IMR-90 (cell line): ENCODE results near the gene MOV10L1. TPM values are rescaled to one million over a fixed set of nuclear protein-coding genes. Genes with fewer than 3 reads are reported as not detected.

Experiments
- ATAC-seq: fragments of 200-7000 bp; cut with Tn5 transposase; 2 replicates; pipeline ENCODE4 v1.9.1; 2020; ENCODE audit warnings: low read depth, mild to moderate bottlenecking, moderate library complexity
- BruUV-seq: library from RNA; stranded (reverse); fragments of 400-500 nt; replicated peaks from 2 replicates; lab custom pipeline; 2021; lab: Mats Ljungman, UMichigan
- CTCF ChIA-PET: fragments of 300-600 bp; formaldehyde crosslinking; extraction: SDS; loops from one replicate; lab custom pipeline; 2021; ENCODE audit warnings: antibody characterized with exemption; lab: Yijun Ruan, JAX
- POLR2A ChIA-PET: fragments of 300-600 bp; sonication (Branson Sonifier 250); formaldehyde crosslinking; loops from one replicate; lab custom pipeline; 2022; ENCODE audit warnings: antibody characterized with exemption; ENCODE audit not compliant: unreplicated experiment; lab: Charles Lee
- DNase-seq: peaks from one replicate; pipeline ENCODE4 v3.0.0; 2013
- H2AFZ ChIP-seq: replicated peaks from 2 replicates; pipeline ENCODE3; 2013; ENCODE audit warnings: low read length, mild to moderate bottlenecking; ENCODE audit not compliant: poor library complexity
- H2AK5ac ChIP-seq: 2 replicates; pipeline ENCODE4 v1.6.1; 2013; ENCODE audit warnings: low read depth, low read length, inconsistent platforms
- H2AK9ac ChIP-seq: replicated peaks from 2 replicates; pipeline ENCODE3; 2013; ENCODE audit warnings: mild to moderate bottlenecking, low read depth, low read length, moderate library complexity; ENCODE audit not compliant: poor library complexity
- H2BK120ac ChIP-seq: 2 replicates; pipeline ENCODE4 v1.6.1; 2013; ENCODE audit warnings: low read depth, low read length, inconsistent platforms
- H2BK15ac ChIP-seq: 3 replicates; pipeline ENCODE4 v1.6.1; 2013; ENCODE audit warnings: low read depth, low read length, inconsistent platforms
- H2BK20ac ChIP-seq: 2 replicates; pipeline ENCODE4 v1.6.1; 2013; ENCODE audit warnings: low read depth, mild to moderate bottlenecking, inconsistent platforms, low read length, moderate library complexity
- H2BK5ac ChIP-seq: 2 replicates; pipeline ENCODE4 v1.6.1; 2013; ENCODE audit warnings: mild to moderate bottlenecking, low read depth, low read length, inconsistent platforms; ENCODE audit not compliant: poor library complexity, severe bottlenecking
- H3K14ac ChIP-seq: replicated peaks from 2 replicates; pipeline ENCODE4 v1.6.1; 2013; ENCODE audit warnings: low read depth, low read length, inconsistent platforms
- H3K18ac ChIP-seq: 2 replicates; pipeline ENCODE4 v1.6.1; 2013; ENCODE audit warnings: low read depth, low read length, control low read depth
- H3K23ac ChIP-seq: 2 replicates; pipeline ENCODE4 v1.6.1; 2013; ENCODE audit warnings: low read depth, low read length, inconsistent platforms
- H3K27ac ChIP-seq: 2 replicates; pipeline ENCODE4 v1.5.1; 2013; ENCODE audit warnings: mild to moderate bottlenecking, control low read depth, low read length; ENCODE audit not compliant: insufficient read depth
- H3K27me3 ChIP-seq: 2 replicates; pipeline ENCODE4 v1.6.1; 2013; ENCODE audit warnings: low read length; ENCODE audit not compliant: control insufficient read depth, insufficient read depth
- H3K36me3 ChIP-seq: 2 replicates; pipeline ENCODE4 v1.6.1; 2013; ENCODE audit warnings: low read length, mixed read lengths; ENCODE audit not compliant: control insufficient read depth, insufficient read depth
- H3K4ac ChIP-seq: 2 replicates; pipeline ENCODE4 v1.6.1; 2013; ENCODE audit warnings: low read depth, low read length, inconsistent platforms
- H3K4me1 ChIP-seq: 2 replicates; pipeline ENCODE4 v1.6.1; 2013; ENCODE audit warnings: low read length, mixed read lengths; ENCODE audit not compliant: control insufficient read depth, insufficient read depth
- H3K4me2 ChIP-seq: 2 replicates; pipeline ENCODE4 v1.6.1; 2013; ENCODE audit warnings: low read depth, mild to moderate bottlenecking, control low read depth, low read length, moderate library complexity
- H3K4me3 ChIP-seq: 2 replicates; pipeline ENCODE4 v1.5.1; 2013; ENCODE audit warnings: low read depth, mild to moderate bottlenecking, control low read depth, low read length, moderate library complexity; ENCODE audit not compliant: insufficient read depth
- H3K56ac ChIP-seq: 2 replicates; pipeline ENCODE4 v1.6.1; 2013; ENCODE audit warnings: low read length, inconsistent platforms; ENCODE audit not compliant: insufficient read depth; ENCODE audit errors: extremely low read depth
- H3K79me1 ChIP-seq, 2 experiments: 2 replicates each; pipeline ENCODE4 v1.6.1; 2013; ENCODE audit warnings: low read length in 2 of 2, inconsistent platforms in 1 of 2, low read depth in 1 of 2
- H3K9ac ChIP-seq: 2 replicates; pipeline ENCODE4 v1.6.1; 2013; ENCODE audit warnings: low read depth, low read length, control low read depth
- H3K9me1 ChIP-seq: 2 replicates; pipeline ENCODE4 v1.6.1; 2013; ENCODE audit warnings: low read length, inconsistent platforms; ENCODE audit not compliant: insufficient read depth
- H3K9me3 ChIP-seq: 2 replicates; pipeline ENCODE4 v1.6.1; 2013; ENCODE audit warnings: low read length; ENCODE audit not compliant: control insufficient read depth, insufficient read depth
- H4K20me1 ChIP-seq: 2 replicates; pipeline ENCODE4 v1.6.1; 2013; ENCODE audit warnings: low read length, inconsistent platforms; ENCODE audit not compliant: insufficient read depth
- H4K5ac ChIP-seq: 2 replicates; pipeline ENCODE4 v1.6.1; 2013; ENCODE audit warnings: mild to moderate bottlenecking, low read depth, low read length, control low read depth
- H4K8ac ChIP-seq, 2 experiments: 2 replicates each; pipeline ENCODE4 v1.6.1; 2013; ENCODE audit warnings: low read depth in 2 of 2, low read length in 2 of 2, control low read depth in 1 of 2, inconsistent platforms in 1 of 2
- H4K91ac ChIP-seq: 2 replicates; pipeline ENCODE4 v1.6.1; 2013; ENCODE audit warnings: low read depth, low read length, inconsistent platforms; ENCODE audit not compliant: insufficient read depth
- CHD1 ChIP-seq: IDR thresholded peaks from 2 replicates; pipeline ENCODE4 v1.6.1; 2012; ENCODE audit warnings: low read depth, low read length, improper control_type of control experiment
- USF2 ChIP-seq: fragments of 150-350 bp; IDR thresholded peaks from 2 replicates; pipeline ENCODE4 v1.6.1; 2017; ENCODE audit warnings: mild to moderate bottlenecking, antibody characterized with exemption, low read length, low read depth
- WGBS, 2 experiments: methylation state at CpG; one replicate each; pipeline versions ENCODE4 v1.1.5 to v1.1.7; 2013; ENCODE audit warnings: missing lambda C conversion rate in 2 of 2; ENCODE audit not compliant: insufficient read length in 1 of 2; ENCODE audit errors: extremely low coverage in 2 of 2; 5-methylcytosine and 5-hydroxymethylcytosine counted together
- dilution Hi-C: fragments of 300-500 bp; cut with HindIII; formaldehyde crosslinking; loops from one replicate; pipeline ENCODE4 v1.14.3; 2018; ENCODE audit warnings: low sequenced_read_pairs; ENCODE audit not compliant: unreplicated experiment
- in situ Hi-C: fragments of 300-500 bp; cut with MboI; formaldehyde crosslinking; loops from 3 replicates; pipeline ENCODE4 v1.14.3; 2019; ENCODE audit warnings: low sequenced_read_pairs, inconsistent platforms, mixed read lengths
- intact Hi-C: fragments of 100-400 bp; cut with micrococcal nuclease; formaldehyde crosslinking; loops from 2 replicates; pipeline ENCODE4 v1.10.0; 2022
- polyA plus RNA-seq, 3 experiments: library from polyadenylated mRNA; depleted of rRNA; stranded (reverse); fragments of >200 nt; gene quantifications; 2 replicates each; pipeline ENCODE4 v1.2.3, GENCODE V29; 2012; ENCODE audit warnings: low replicate concordance in 1 of 3
- total RNA-seq: library from RNA; depleted of rRNA; stranded (reverse); fragments of >200 nt; gene quantifications from 2 replicates; pipeline ENCODE4 v1.2.3, GENCODE V29; 2012

The MOV10L1 gene
- total and polyA plus RNA-seq, 2 of the 4 experiments (the other 2 are of a cell fraction), result 0.72 to 1.4 TPM

DNA sequence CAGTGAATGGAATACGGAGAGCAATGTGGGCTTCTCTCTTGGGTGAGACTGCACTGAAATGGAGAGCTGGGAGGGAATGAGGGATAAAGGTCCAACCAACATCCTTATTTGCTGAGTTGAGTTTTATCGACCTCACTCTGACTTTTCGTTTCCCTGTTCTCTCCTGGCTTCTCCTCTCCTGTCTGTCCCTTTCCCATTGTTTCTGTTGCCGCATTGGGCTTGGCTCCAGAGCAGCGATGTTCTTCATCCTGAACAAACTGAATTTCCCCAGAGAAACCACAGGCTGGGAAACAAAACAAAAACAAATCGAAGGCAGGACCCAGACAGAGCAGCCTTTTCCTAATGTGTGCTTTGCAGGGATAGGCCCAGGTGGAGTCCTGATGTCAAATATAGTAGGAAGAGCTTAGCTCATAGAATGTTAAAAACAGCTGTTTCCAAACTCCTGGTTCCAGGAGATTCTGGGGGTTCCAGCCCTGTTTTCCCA lies 30.0 kb downstream of the MOV10L1 start:
- intact Hi-C loops, result no loop called here
- Histone ChIP-seq H2BK20ac (peak overlapping the region; percentile 54; the same call in 1 of the 2 replicates), H3K4me2 (no peak overlapping the region), H2AK9ac (no peak overlapping the region), H4K91ac (no peak overlapping the region), H3K9ac (no peak overlapping the region), H2BK5ac (no peak overlapping the region), H3K27ac (no peak overlapping the region), H2AK5ac (peak overlapping the region; percentile 86; the same call in 1 of the 2 replicates), H3K18ac (no peak overlapping the region; the same call in 1 of the 2 replicates), H2BK120ac (peak overlapping the region; percentile 4; the same call in 1 of the 2 replicates), H3K27me3 (no peaks in the 10 kb centered on the region), H3K14ac (no peak overlapping the region; the same call in 1 of the 2 replicates), H3K9me3 (peaks cover 6% of the 10 kb centered on the region), H2AFZ (no peak overlapping the region), H3K36me3 (peaks cover 10% of the 10 kb centered on the region; the same call in 1 of the 2 replicates), H3K4me1 (peaks cover 19% of the 10 kb centered on the region), H4K8ac (0 out of 4 replicates have a peak overlapping the region, but pooled peaks of 1 of the 2 experiments have one; percentile 46), H3K4ac (peak overlapping the region; percentile 60; the same call in 1 of the 2 replicates), H4K5ac (no peak overlapping the region; the same call in 1 of the 2 replicates), H3K23ac (no peak overlapping the region), H3K9me1 (peaks cover 12% of the 10 kb centered on the region), H3K79me1 (peaks cover 0 to 10% of the 10 kb centered on the region in 2 experiments; a peak in 2 of 4 replicates), H4K20me1 (no peaks in the 10 kb centered on the region), H2BK15ac (peak overlapping the region; percentile 17; the same call in 1 of the 3 replicates), H3K4me3 (no peak overlapping the region), H3K56ac (no peak overlapping the region)
- ChIA-PET CTCF (no interaction called here), POLR2A (no interaction called here)
- whole genome bisulfite sequencing, 2 experiments, result 100% methylated on average over 1 of the region's 6 CpGs; no CpG with 5 or more reads in 1 of the 2 experiments
- in situ Hi-C loops, result no loop called here
- DNase-seq, result peak; percentile 28
- TF ChIP-seq CHD1 (no peak), USF2 (no peak)
- BruUV-seq, result no TSS peak
- ATAC-seq, result no peak
- dilution Hi-C loops, result no loop called here
